NT2/D1 (cell line): ENCODE measurements around the gene YWHAE.

Experiments used
- SUZ12 ChIP-seq: IDR thresholded peaks from 2 replicates; pipeline ENCODE4 v1.6.1; 2011; ENCODE audit not compliant: insufficient read length, insufficient read depth; ENCODE audit errors: extremely low read depth
- YY1 ChIP-seq: IDR thresholded peaks from 2 replicates; pipeline ENCODE4 v1.6.1; 2011; ENCODE audit not compliant: insufficient read length, insufficient read depth
- ZNF274 ChIP-seq: IDR thresholded peaks from 2 replicates; pipeline ENCODE4 v1.6.1; 2011; ENCODE audit warnings: mild to moderate bottlenecking, low read depth, low read length

DNA sequence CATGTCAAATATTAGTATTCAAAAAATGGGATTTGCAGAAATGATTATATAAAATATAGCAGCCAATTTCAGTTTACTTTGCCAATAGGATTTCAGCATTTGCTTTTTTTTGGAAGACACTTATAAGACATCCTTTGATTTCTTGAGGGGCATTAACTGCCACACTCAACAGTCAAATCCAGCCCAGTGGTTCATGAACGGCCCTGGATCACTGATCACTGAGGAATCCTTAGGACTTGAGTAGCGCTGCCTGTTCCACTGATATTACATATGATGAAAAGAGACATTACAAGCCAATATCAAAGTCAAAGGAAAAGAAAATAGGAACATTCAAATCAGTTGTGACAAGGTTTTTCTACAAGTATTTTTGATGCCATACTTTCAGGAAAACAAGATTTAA is 21.0 kb upstream of the YWHAE start:
- TF ChIP-seq YY1 (no peak), SUZ12 (no peak), ZNF274 (no peak)
